Astrocyte of the spinal cord (primary cell): ENCODE data around the gene TMPRSS3.

Experiments used
- DNase-seq: peaks from one replicate; pipeline ENCODE4 v3.0.0; 2011; ENCODE audit warnings: low read depth, low spot score
- H3K4me3 ChIP-seq: 2 replicates; pipeline ENCODE4 v1.5.1; 2011; ENCODE audit warnings: low read depth, mild to moderate bottlenecking, low read length, moderate library complexity
- CTCF ChIP-seq: IDR thresholded peaks from 2 replicates; pipeline ENCODE4 v1.5.1; 2012; ENCODE audit warnings: low read depth, mild to moderate bottlenecking, low read length, inconsistent platforms
- in situ Hi-C: cut with HindIII; loops from 2 replicates; pipeline ENCODE4 v1.10.0; 2017; ENCODE audit warnings: low sequenced_read_pairs

Gene TMPRSS3

DNA sequence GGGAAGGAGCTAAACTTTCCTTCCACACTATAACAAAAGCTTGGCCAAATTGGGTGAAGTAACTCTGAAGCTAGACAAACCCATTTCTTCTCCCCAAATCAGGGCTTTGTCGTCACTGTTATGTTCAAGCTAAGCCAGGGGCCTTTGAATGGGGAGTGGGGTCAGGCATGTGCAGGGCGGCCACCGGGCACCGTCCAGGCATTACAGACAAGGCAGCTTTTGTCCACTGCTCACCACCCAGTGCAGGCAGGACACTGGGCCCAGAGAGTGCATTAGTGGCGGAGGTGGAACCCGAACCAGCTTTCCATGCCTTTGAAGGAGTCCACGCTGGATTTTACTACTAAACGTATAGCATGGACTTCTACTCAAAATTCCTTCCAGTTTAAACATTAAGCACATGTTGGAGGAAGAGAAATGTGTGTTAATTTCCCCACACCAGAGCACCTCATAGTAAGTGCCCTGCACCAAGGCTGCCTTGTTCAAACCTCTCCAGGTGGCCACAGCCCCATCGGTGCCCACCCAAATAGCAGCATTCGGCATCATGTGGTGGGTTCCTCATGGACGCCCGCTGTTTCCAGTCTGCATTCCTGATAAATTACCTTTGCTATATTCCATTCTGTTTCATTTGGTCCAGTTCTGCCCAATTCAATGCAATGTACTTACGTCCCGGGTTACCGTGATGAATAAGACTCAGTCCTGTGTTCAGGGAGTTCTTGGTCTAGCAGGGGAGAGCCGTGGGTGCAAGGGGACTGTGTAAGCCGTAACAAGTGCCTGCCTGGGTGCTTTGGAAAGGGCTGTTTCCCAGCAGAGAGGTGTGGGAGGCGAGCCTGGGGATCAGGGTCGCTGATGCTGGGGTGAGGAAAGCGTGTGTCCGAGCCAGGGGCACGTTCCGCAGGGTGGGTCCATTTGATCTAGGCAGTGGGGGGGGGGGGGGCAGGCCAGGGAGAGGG is 9.5 kb upstream of the TMPRSS3 start:
- in situ Hi-C loops: no loop called here
- H3K4me3 ChIP-seq: no peak overlapping the region
- DNase-seq: no peak

DNA sequence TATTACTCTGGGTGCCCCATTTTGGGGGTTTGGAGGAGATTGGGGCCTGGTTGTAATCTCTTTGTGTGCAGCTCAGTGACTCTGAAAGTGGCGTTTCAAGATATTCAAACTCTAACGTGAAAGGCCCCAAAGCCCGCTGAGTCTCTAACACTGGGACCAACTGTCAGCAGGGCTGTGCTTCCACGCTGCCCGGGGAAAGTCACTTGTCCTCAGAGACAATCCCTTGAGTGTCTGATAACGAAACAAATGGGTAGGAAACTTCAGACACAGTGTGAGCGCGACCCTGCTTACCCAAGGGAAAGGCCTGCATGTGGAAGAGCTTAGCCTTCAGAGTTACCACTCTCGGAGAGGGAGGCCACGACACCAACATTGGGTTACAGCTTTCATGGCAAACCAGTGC is 8.7 kb upstream of the TMPRSS3 start:
- DNase-seq: no peak
- no peak overlapping the region for H3K4me3 ChIP-seq
- in situ Hi-C loops: no loop called here
- TF ChIP-seq CTCF: no peak

More for the DNA sequence above, 9.5 kb upstream of the TMPRSS3 start:
- no peak for TF ChIP-seq CTCF

- no peak within 1 kb of the TSS for H3K4me3 ChIP-seq
- DNase-seq: no peak
- TF ChIP-seq CTCF: no peak
- in situ Hi-C loops: no loop called here
These were observed 7.9 kb upstream of the TMPRSS3 start, which contains the start of gene UBASH3A for GRCh38 chr21:42403611-42404231. Gene UBASH3A (plus strand): TSS chr21:42403902. CDS start chr21:42403946, 44 bp downstream.

DNA sequence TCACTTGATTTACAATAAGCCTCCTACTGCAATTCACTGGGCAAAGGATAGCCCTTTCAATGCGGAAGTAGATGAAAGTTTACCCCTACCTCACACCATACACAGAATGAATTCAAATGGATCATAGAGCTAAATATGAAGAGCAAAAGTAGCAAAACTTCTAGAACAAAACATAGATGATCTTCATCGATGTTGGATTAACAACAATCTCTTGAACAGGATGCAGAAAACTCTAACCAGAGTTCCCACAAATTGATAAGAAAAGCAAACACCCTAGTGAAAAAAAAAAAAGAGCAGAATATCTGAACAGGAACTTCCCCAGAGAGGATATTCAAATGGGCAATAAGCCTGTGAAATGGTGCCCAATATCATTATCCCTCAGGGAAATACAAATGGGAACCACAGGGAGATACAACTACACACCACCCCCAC is 6.0 kb upstream of the TMPRSS3 start:
- DNase-seq: no peak
- TF ChIP-seq CTCF: no peak
- H3K4me3 ChIP-seq: no peak overlapping the region
- in situ Hi-C loops: no loop called here

- no peak for DNase-seq
- no peak overlapping the region for H3K4me3 ChIP-seq
- TF ChIP-seq CTCF: no peak
- in situ Hi-C loops: no loop called here
These were observed 5.3 kb upstream of the TMPRSS3 start for GRCh38 chr21:42401154-42401553.

DNA sequence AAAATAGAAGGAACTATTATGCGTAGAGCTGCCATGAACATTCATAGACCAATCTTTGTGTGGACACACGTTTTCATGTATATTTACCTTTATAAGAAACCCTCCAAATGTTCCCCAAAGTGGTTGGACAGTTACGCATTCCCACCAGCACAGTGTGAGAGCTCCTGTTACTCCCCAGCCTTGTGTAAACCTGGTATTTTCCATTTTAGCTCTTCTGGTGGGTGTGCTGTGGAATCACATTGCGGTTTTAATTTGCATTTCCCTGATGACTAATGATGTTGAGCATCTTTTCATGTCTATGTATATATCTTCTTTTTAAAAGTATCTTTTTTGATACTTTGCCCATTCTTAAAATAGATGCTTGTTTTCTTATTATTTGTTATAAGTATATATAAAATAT is 4.7 kb upstream of the TMPRSS3 start:
- in situ Hi-C loops: no loop called here
- no peak overlapping the region for H3K4me3 ChIP-seq
- TF ChIP-seq CTCF: no peak
- no peak for DNase-seq
